ENCODE data around the gene APOA5. TPM values are rescaled to one million over a fixed set of nuclear protein-coding genes. Genes with fewer than 3 reads are reported as not detected.
"Not testable (repeated sequence)": the region's sequence is repeated elsewhere in the genome, so short reads cannot be mapped to it uniquely, and the experiment has no call there.

The APOA5 gene
- polyA plus RNA-seq, 2 donors, result not detected

DNA sequence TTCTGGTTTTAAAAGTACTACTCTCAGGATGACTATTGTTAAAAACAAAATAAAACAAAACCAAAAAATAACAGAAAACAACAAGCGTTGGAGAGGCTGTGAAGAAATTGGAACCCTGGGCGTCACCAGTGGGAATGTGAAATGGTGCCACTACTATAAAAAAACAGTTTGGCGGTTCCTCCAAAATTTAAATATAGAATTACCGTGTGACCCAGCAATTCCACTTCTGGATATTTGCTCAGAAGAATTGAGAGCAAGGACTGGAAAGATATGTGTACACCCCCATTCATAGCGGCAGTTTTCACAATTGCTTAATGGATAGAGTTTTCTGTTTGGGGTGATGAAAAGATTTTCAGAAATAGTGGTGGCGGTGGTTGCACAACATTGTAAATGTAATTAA is 22.8 kb upstream of the APOA5 start:
- Histone ChIP-seq H3K27ac (ENCODE audit: low read depth in 2 of 2, low read length in 1 of 2) (no peak overlapping the region), H3K9me3 (ENCODE audit: control insufficient read depth in 2 of 2, insufficient read depth in 1 of 2, low read depth in 1 of 2, low read length in 1 of 2) (no peaks in the 10 kb centered on the region), H3K4me3 (ENCODE audit: low read depth in 1 of 2, low read length in 2 of 2) (no peak overlapping the region), H3K36me3 (ENCODE audit: control insufficient read depth in 2 of 2, insufficient read depth in 2 of 2, low read length in 1 of 2) (no peaks in the 10 kb centered on the region), H3K4me1 (ENCODE audit: control insufficient read depth in 2 of 2, insufficient read depth in 2 of 2, low read length in 1 of 2) (no peaks in the 10 kb centered on the region), H3K27me3 (ENCODE audit: control insufficient read depth in 1 of 2, insufficient read depth in 2 of 2, low read length in 2 of 2) (no peaks in the 10 kb centered on the region)
- 89 to 91% methylated on average over 6 of the region's 6 CpGs for WGBS, 2 donors

DNA sequence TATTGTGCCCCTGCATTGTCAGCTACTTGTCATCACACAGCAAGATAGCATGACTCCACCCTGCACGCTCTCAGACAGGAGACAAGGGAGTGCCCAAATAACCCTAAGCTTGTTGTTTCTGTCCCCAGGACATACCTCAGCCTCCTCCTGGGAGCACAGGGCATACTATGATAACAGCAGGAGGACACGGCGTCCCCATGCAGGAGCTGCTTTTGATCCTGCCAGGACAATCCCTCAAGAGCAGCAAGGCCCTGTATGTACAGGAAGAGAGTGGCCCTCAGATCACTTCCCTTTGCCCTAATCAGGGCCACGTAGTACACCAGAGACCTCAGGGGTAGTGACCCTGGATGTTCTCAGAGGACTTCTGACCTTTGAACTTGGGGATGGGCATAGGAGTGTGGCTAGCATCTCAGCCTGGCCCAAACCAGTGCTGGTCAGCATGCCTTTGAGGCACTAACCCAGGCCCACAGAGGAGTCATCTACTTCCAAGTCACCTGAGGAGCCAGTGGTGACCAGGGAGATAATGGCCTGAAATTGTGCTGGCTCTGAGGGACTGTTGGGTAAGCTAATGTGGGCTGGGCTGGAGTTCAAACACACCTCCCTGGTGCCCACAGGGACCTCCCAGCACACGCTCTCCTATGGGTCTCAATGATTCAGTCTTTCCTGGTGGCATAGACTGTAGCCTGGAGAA is 22.2 kb upstream of the APOA5 start:
- Histone ChIP-seq H3K9me3 (ENCODE audit: control insufficient read depth in 2 of 2, insufficient read depth in 1 of 2, low read depth in 1 of 2, low read length in 1 of 2) (no peaks in the 10 kb centered on the region), H3K27me3 (ENCODE audit: control insufficient read depth in 1 of 2, insufficient read depth in 2 of 2, low read length in 2 of 2) (no peaks in the 10 kb centered on the region), H3K36me3 (ENCODE audit: control insufficient read depth in 2 of 2, insufficient read depth in 2 of 2, low read length in 1 of 2) (no peaks in the 10 kb centered on the region), H3K4me1 (ENCODE audit: control insufficient read depth in 2 of 2, insufficient read depth in 2 of 2, low read length in 1 of 2) (no peaks in the 10 kb centered on the region), H3K27ac (ENCODE audit: low read depth in 2 of 2, low read length in 1 of 2) (no peak overlapping the region), H3K4me3 (ENCODE audit: low read depth in 1 of 2, low read length in 2 of 2) (no peak overlapping the region)
- WGBS, 2 donors, result 58 to 71% methylated on average over 5 of the region's 5 CpGs

DNA sequence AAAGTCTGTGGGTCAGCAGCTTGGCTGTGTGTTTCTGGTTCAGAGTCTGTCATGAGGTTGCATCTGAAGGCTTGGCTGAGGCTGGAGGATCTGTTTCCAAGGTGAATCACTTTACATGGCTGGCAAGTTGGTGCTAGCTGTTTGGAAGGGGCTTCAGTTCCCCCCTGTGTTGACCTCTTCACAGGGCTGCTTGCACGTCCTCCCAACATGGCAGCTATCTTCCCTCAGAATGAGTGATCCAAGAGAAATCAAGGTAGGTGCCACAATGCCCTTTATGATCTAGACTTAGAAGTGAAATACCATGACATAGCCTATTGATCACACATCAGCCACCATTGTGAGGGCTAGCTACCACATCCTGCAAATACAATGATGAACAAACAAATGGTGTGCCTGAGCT is 21.5 kb upstream of the APOA5 start:
- 71 to 83% methylated on average over 1 of the region's 1 CpG for WGBS, 2 donors
- H3K9me3 ChIP-seq (ENCODE audit: control insufficient read depth in 2 of 2, insufficient read depth in 1 of 2, low read depth in 1 of 2, low read length in 1 of 2), result no peaks in the 10 kb centered on the region

DNA sequence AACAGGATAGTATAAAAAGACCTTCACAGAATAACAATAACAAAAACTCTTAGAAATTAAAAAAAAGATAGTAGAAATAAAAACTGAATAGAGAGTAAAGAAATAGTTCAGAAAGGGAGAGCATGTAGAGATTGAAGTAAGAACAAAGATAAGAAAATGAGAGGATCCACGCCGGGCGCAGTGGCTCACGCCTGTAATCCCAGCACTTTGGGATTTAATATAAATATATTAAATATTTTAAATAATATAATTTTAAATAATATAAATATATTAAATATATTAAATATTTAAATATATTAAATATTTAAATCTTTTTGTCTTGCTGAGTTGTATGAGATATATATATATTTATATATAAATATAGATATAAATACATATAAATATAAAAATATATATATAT is 20.4 kb upstream of the APOA5 start:
- 92 to 95% methylated on average over 4 of the region's 4 CpGs for WGBS, 2 donors
- Histone ChIP-seq H3K27ac (ENCODE audit: low read depth in 2 of 2, low read length in 1 of 2) (no peak overlapping the region), H3K36me3 (ENCODE audit: control insufficient read depth in 2 of 2, insufficient read depth in 2 of 2, low read length in 1 of 2) (no peaks in the 10 kb centered on the region), H3K4me1 (ENCODE audit: control insufficient read depth in 2 of 2, insufficient read depth in 2 of 2, low read length in 1 of 2) (no peaks in the 10 kb centered on the region), H3K4me3 (ENCODE audit: low read depth in 1 of 2, low read length in 2 of 2) (no peak overlapping the region), H3K9me3 (ENCODE audit: control insufficient read depth in 2 of 2, insufficient read depth in 1 of 2, low read depth in 1 of 2, low read length in 1 of 2) (no peaks in the 10 kb centered on the region), H3K27me3 (ENCODE audit: control insufficient read depth in 1 of 2, insufficient read depth in 2 of 2, low read length in 2 of 2) (no peaks in the 10 kb centered on the region)

More for the DNA sequence above, 21.5 kb upstream of the APOA5 start:
- Histone ChIP-seq H3K27me3 (ENCODE audit: control insufficient read depth in 1 of 2, insufficient read depth in 2 of 2, low read length in 2 of 2) (no peaks in the 10 kb centered on the region), H3K36me3 (ENCODE audit: control insufficient read depth in 2 of 2, insufficient read depth in 2 of 2, low read length in 1 of 2) (no peaks in the 10 kb centered on the region), H3K27ac (ENCODE audit: low read depth in 2 of 2, low read length in 1 of 2) (no peak overlapping the region), H3K4me3 (ENCODE audit: low read depth in 1 of 2, low read length in 2 of 2) (no peak overlapping the region), H3K4me1 (ENCODE audit: control insufficient read depth in 2 of 2, insufficient read depth in 2 of 2, low read length in 1 of 2) (no peaks in the 10 kb centered on the region)

DNA sequence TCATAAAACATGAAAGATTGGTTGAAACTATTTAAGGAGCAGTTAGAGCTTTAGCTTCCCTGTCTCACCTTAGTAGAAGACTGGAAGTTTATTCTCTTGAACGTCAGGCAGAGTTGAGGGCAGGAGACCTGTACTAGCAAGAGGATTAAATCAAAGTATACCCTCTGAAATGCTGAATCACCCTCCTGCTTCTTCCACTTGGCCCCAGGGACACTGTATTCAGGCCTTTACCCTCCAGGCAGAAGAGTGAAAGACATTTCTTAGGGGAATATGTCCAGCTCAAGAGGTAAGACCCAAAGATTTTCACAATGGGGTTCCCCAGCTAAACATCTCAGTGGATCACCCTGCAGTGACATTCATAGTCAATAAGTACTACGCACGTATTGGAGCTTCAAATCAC is 19.5 kb upstream of the APOA5 start:
- H3K4me3 ChIP-seq (ENCODE audit: low read depth in 1 of 2, low read length in 2 of 2), result no peak overlapping the region
- whole genome bisulfite sequencing, 2 donors, result 79 to 83% methylated on average over 3 of the region's 3 CpGs
- no peaks in the 10 kb centered on the region for H3K36me3 ChIP-seq (ENCODE audit: control insufficient read depth in 2 of 2, insufficient read depth in 2 of 2, low read length in 1 of 2)
- no peaks in the 10 kb centered on the region for H3K4me1 ChIP-seq (ENCODE audit: control insufficient read depth in 2 of 2, insufficient read depth in 2 of 2, low read length in 1 of 2)
- no peaks in the 10 kb centered on the region for H3K9me3 ChIP-seq (ENCODE audit: control insufficient read depth in 2 of 2, insufficient read depth in 1 of 2, low read depth in 1 of 2, low read length in 1 of 2)
- H3K27me3 ChIP-seq (ENCODE audit: control insufficient read depth in 1 of 2, insufficient read depth in 2 of 2, low read length in 2 of 2), result no peaks in the 10 kb centered on the region
- H3K27ac ChIP-seq (ENCODE audit: low read depth in 2 of 2, low read length in 1 of 2), result no peak overlapping the region

DNA sequence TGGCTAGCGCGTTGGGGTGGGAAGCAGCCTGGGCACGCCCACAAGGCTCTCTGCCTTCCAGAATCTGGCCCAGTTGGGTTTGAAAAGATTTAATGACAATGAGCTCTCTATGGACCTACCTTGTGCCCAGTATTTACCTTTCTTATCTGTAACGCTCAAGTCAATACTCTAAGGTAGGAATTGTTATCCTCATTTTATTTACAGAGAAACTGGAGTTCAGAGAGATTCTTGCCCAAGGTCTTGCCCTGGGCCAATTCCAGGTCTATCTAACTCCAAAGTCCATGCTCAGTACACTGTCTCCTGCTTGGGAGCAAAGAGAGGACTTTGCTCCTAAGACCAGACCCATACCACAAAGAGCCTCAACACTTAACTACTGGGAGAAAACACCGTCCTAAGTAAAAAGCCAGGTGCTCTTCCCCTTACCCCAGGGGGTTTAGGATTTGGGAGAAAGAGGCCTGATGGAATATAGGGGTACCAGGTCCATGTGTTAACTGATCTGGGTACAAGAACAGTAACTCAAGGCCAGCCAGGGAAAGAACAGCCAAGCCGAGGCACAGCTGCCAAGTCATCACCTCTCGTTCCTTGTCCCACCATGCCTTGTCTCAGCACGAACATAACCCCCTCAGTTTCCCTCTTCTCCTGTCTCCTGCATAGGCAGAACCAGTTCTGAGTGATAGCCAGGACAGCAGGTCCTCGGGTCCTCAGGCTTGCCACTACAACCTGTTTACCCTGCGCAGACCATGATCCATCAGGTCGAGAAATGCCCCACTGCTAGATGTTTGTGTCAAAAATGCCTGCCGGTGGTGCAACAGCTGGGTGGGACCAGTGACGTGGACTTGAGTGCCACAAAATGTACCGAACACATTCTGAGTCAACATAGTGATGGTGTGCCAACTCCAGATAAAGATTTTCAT is 16.8 kb upstream of the APOA5 start:
- no peaks in the 10 kb centered on the region for H3K9me3 ChIP-seq (ENCODE audit: control insufficient read depth in 2 of 2, insufficient read depth in 1 of 2, low read depth in 1 of 2, low read length in 1 of 2)
- 57 to 66% methylated on average over 14 of the region's 14 CpGs for WGBS, 2 donors
- H3K27me3 ChIP-seq (ENCODE audit: control insufficient read depth in 1 of 2, insufficient read depth in 2 of 2, low read length in 2 of 2), result no peaks in the 10 kb centered on the region
- H3K27ac ChIP-seq (ENCODE audit: low read depth in 2 of 2, low read length in 1 of 2), result no peak overlapping the region
- H3K36me3 ChIP-seq (ENCODE audit: control insufficient read depth in 2 of 2, insufficient read depth in 2 of 2, low read length in 1 of 2), result no peaks in the 10 kb centered on the region
- no peak overlapping the region for H3K4me3 ChIP-seq (ENCODE audit: low read depth in 1 of 2, low read length in 2 of 2)
- H3K4me1 ChIP-seq (ENCODE audit: control insufficient read depth in 2 of 2, insufficient read depth in 2 of 2, low read length in 1 of 2), result no peaks in the 10 kb centered on the region

DNA sequence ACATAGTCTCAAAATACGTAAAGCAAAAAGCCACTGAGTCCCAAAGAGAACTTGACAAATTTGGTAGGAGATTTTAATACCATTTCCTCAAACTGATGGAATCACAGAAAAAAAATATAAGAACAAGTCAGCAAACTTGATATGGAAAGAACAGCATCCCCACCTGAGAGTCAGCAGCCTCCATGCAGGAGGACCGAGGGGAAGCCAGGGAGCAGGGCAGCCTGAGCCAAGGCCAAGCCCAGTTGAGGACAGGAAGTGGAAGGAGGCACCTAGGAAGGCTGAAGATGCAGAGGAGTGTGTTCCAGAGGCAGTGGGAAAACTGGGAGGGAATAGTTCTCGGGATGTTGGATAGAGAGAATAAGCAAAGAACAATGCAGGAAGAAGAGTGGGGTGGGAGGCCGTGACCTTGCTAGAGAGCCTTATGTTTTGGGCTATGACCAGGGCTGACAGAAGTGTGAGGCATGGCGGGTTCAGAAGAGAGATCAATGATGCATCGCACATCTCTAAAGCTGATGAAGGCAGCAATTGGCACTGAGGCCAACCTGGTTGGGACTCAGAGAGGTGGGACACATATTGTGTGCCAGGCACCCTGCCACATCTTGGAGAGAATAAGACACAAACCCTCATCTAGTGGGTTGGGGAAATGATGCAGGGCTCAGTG is 16.1 kb upstream of the APOA5 start:
- H3K27ac ChIP-seq (ENCODE audit: low read depth in 2 of 2, low read length in 1 of 2), result no peak overlapping the region
- H3K4me1 ChIP-seq (ENCODE audit: control insufficient read depth in 2 of 2, insufficient read depth in 2 of 2, low read length in 1 of 2), result no peaks in the 10 kb centered on the region
- H3K4me3 ChIP-seq (ENCODE audit: low read depth in 1 of 2, low read length in 2 of 2), result no peak overlapping the region

DNA sequence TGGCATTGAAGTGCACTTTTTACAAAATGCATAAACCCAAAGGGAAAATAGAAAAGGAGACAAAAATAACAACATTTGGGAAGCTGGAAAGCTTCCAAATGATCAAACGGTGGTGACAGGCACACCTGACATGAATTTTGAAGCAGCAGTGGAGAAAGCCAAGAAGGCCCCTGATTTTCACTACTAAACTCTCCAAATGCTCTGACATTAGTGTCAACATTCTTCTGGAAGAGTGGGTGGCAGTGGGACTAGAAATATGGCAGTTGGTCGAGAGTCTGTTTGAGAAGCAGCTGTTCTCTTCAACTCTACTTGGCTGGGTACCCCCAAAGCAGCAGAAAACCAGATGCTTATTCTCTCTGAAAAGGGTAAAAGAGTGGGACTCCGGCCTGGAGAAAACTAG is 12.3 kb upstream of the APOA5 start:
- no peaks in the 10 kb centered on the region for H3K36me3 ChIP-seq (ENCODE audit: control insufficient read depth in 2 of 2, insufficient read depth in 2 of 2, low read length in 1 of 2)
- no peaks in the 10 kb centered on the region for H3K9me3 ChIP-seq (ENCODE audit: control insufficient read depth in 2 of 2, insufficient read depth in 1 of 2, low read depth in 1 of 2, low read length in 1 of 2)
- no peak overlapping the region for H3K4me3 ChIP-seq (ENCODE audit: low read depth in 1 of 2, low read length in 2 of 2)
- 59 to 64% methylated on average over 3 of the region's 3 CpGs for WGBS, 2 donors
- no peak overlapping the region for H3K27ac ChIP-seq (ENCODE audit: low read depth in 2 of 2, low read length in 1 of 2)
- no peaks in the 10 kb centered on the region for H3K4me1 ChIP-seq (ENCODE audit: control insufficient read depth in 2 of 2, insufficient read depth in 2 of 2, low read length in 1 of 2)
- H3K27me3 ChIP-seq (ENCODE audit: control insufficient read depth in 1 of 2, insufficient read depth in 2 of 2, low read length in 2 of 2), result no peaks in the 10 kb centered on the region

More for the DNA sequence above, 16.1 kb upstream of the APOA5 start:
- 83 to 86% methylated on average over 6 of the region's 6 CpGs for WGBS, 2 donors
- Histone ChIP-seq H3K27me3 (ENCODE audit: control insufficient read depth in 1 of 2, insufficient read depth in 2 of 2, low read length in 2 of 2) (no peaks in the 10 kb centered on the region), H3K9me3 (ENCODE audit: control insufficient read depth in 2 of 2, insufficient read depth in 1 of 2, low read depth in 1 of 2, low read length in 1 of 2) (no peaks in the 10 kb centered on the region), H3K36me3 (ENCODE audit: control insufficient read depth in 2 of 2, insufficient read depth in 2 of 2, low read length in 1 of 2) (no peaks in the 10 kb centered on the region)

DNA sequence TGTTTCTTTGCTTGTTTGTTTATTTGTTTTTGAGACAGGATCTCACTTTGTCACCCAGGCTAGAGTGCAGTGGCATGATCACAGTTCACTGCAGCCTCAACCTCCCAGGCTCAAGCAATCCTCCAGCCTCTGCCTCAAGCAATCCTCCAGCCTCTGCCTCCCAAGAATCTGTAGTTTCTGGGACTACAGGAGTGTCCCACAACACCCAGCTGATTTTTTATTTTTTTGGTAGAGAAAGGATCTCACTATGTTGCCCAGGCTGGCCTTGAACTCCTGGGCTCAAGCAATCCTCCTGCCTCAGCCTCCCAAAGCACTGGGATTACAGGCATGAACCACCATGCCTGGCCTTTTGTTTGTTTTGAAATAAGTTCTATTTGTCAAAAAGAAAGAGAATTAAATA is 10.0 kb upstream of the APOA5 start:
- H3K9me3 ChIP-seq (ENCODE audit: control insufficient read depth in 2 of 2, insufficient read depth in 1 of 2, low read depth in 1 of 2, low read length in 1 of 2); H3K4me3 ChIP-seq (ENCODE audit: low read depth in 1 of 2, low read length in 2 of 2); H3K27me3 ChIP-seq (ENCODE audit: control insufficient read depth in 1 of 2, insufficient read depth in 2 of 2, low read length in 2 of 2); H3K27ac ChIP-seq (ENCODE audit: low read depth in 2 of 2, low read length in 1 of 2); H3K4me1 ChIP-seq (ENCODE audit: control insufficient read depth in 2 of 2, insufficient read depth in 2 of 2, low read length in 1 of 2); H3K36me3 ChIP-seq (ENCODE audit: control insufficient read depth in 2 of 2, insufficient read depth in 2 of 2, low read length in 1 of 2): not testable (repeated sequence)

Measured in esophagus (tissue), 2 donors.